ENCODE results near the gene CCDC12.

DNA sequence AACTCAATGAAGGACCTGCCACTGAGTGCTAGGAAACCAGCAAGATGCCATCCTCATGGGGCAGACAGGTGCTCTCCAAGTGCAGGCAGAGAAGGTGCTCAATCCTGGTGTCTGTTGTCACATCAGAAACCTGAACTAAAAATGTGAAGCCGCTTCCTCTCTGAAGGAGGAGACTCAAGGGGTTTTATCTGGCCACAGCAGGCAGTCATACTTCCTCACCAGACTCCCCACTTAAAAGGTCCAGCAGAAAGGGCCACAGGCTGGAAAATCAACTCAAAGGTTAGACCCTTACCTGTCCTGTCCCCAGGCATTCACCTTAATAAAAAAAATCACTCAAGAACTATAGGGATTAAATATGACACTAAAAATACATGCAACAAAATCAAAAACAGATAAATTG, 4.8 kb downstream of the CCDC12 start:
- TF ChIP-seq CTCF (IDR thresholded peaks at IDR 0.05), result no peak
- no peak for TF ChIP-seq ZFX (IDR thresholded peaks at IDR 0.05; ENCODE audit: borderline replicate concordance)
